CD4-positive, alpha-beta T cell (primary cell): ENCODE measurements around the gene OSBPL10. TPM values are rescaled to one million over a fixed set of nuclear protein-coding genes. Genes with fewer than 3 reads are reported as not detected.

Experiments used
- ATAC-seq: fragments of 200-7000 bp; cut with Tn5 transposase; one replicate; pipeline ENCODE4 v1.10.0; 2022; ENCODE audit warnings: mild to moderate bottlenecking; ENCODE audit not compliant: poor library complexity
- CTCF ChIA-PET: fragments of 350-600 bp; sonication (Branson Sonifier 250); formaldehyde crosslinking; loops from one replicate; lab custom pipeline; 2021; ENCODE audit warnings: antibody characterized with exemption, inconsistent platforms; lab: Charles Lee
- POLR2A ChIA-PET: fragments of 350-600 bp; sonication (Branson Sonifier 250); formaldehyde crosslinking; loops from one replicate; lab custom pipeline; 2021; ENCODE audit warnings: antibody characterized with exemption, inconsistent platforms; lab: Charles Lee
- DNase-seq, 14 experiments: peaks; one replicate each; pipeline ENCODE4 v3.0.0-alpha.2; 2013 to 2020; ENCODE audit warnings: mixed read lengths in 2 of 14
- H3K27ac ChIP-seq, 2 donors: one replicate each; pipeline versions ENCODE4 v1.5.1 to v1.7.0; 2013; ENCODE audit warnings: low read length in 2 of 2, low read depth in 1 of 2, mild to moderate bottlenecking in 1 of 2
- H3K27me3 ChIP-seq, 2 experiments: 1 replicate in 1 of 2; 2 replicates in 1 of 2; pipeline versions ENCODE4 v1.6.1 to v1.7.0; 2013; ENCODE audit warnings: low read length in 2 of 2, control low read depth in 1 of 2, mild to moderate bottlenecking in 1 of 2, moderate library complexity in 1 of 2; ENCODE audit not compliant: insufficient read depth in 2 of 2, control insufficient read depth in 1 of 2
- H3K36me3 ChIP-seq: one replicate; pipeline ENCODE4 v1.6.1; 2013; ENCODE audit warnings: low read length, control low read depth; ENCODE audit not compliant: insufficient read depth
- H3K4me1 ChIP-seq: one replicate; pipeline ENCODE4 v1.6.1; 2013; ENCODE audit warnings: low read length, control low read depth; ENCODE audit not compliant: insufficient read depth
- H3K4me3 ChIP-seq: one replicate; pipeline ENCODE4 v1.5.1; 2013; ENCODE audit warnings: mild to moderate bottlenecking, low read length, moderate library complexity
- H3K9me3 ChIP-seq, 2 experiments: 1 replicate in 1 of 2; 2 replicates in 1 of 2; pipeline versions ENCODE4 v1.6.1 to v1.7.0; 2013; ENCODE audit warnings: low read length in 2 of 2, mild to moderate bottlenecking in 2 of 2, control low read depth in 1 of 2, moderate library complexity in 1 of 2; ENCODE audit not compliant: control insufficient read depth in 1 of 2, insufficient read depth in 1 of 2
- H3K27ac Mint-ChIP-seq: one replicate; pipeline ENCODE4 v1.8.0; 2020; ENCODE audit warnings: mixed read lengths
- H3K27me3 Mint-ChIP-seq: one replicate; pipeline ENCODE4 v1.8.0; 2021; ENCODE audit warnings: mixed read lengths
- H3K36me3 Mint-ChIP-seq: one replicate; pipeline ENCODE4 v1.8.0; 2021; ENCODE audit warnings: low read depth, mixed read lengths
- H3K4me1 Mint-ChIP-seq: one replicate; pipeline ENCODE4 v1.8.0; 2021; ENCODE audit warnings: low read depth, mixed read lengths
- H3K4me3 Mint-ChIP-seq: one replicate; pipeline ENCODE4 v1.8.0; 2020; ENCODE audit warnings: mild to moderate bottlenecking, mixed read lengths
- H3K9me3 Mint-ChIP-seq: one replicate; pipeline ENCODE4 v1.8.0; 2020; ENCODE audit warnings: mixed read lengths
- intact Hi-C, 2 experiments: fragments of 100-400 bp; cut with DNase I in 1 of 2; cut with micrococcal nuclease in 1 of 2; formaldehyde crosslinking; loops; one replicate each; pipeline versions ENCODE4 v1.15.1 to v1.9.0; 2023 to 2025; cut with DNase I, micrococcal nuclease
- total RNA-seq, 174 experiments: library from RNA in 2 of 174; stranded (reverse) in 2 of 174; gene quantifications; one replicate each; pipeline ENCODE4 v1.2.3 and lab custom pipeline; 2021 to 2026
- TF ChIP-seq, protein P1 (sequence below): fragments of 200-600 bp; IDR thresholded peaks from one replicate; pipeline ENCODE4 v1.8.0; 2022; ENCODE audit warnings: antibody characterized with exemption, mild to moderate bottlenecking

OSBPL10 gene
- total RNA-seq, 2 experiments from 2014 or later = not detected

DNA sequence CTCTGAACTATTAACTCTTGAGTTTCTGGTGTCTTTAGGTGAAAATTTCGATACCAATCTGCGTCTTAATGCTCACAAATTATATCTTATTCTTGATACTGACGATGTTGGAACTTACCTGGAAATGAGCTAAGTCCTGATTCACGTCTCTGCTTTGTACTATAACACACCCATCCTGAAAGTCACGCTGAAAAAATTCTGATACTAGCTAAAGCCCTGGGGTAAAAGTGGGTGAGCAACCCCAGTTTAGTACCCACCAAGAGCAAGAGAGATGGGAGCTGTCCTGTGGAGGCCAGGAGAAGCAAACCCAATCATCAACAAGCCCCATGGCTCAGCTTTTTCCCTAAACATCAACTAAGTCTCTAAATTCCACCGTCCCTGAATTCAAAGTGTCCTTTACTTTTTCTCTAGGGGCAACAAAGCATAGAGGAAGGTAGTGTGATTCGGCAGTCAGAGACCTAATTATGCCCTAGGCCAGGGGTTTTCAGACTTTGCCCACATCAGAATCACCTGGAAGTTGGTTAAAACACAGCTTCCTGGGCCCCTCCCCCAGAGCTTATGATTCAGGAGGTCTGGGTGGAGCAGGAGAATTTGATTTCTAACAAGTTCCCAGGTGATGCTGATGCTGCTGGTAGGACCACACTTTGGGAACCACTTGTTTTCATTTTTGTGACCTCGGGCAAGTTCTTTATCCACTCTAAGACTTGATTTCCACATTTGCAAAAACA, 90.2 kb downstream of the OSBPL10 start:
- intact Hi-C loops = no loop called here
- Histone ChIP-seq H3K36me3 (no peaks in the 10 kb centered on the region), H3K4me1 (no peaks in the 10 kb centered on the region), H3K27ac (no peak overlapping the region), H3K9me3 (peaks cover 0 to 4% of the 10 kb centered on the region in 2 experiments), H3K27me3 (peaks cover 0 to 3% of the 10 kb centered on the region in 2 experiments), H3K4me3 (no peak overlapping the region)
- DNase-seq = no peak
- H3K9me3 Mint-ChIP-seq = no peaks in the 10 kb centered on the region
- no peaks in the 10 kb centered on the region for H3K27me3 Mint-ChIP-seq
- H3K4me3 Mint-ChIP-seq = no peak overlapping the region
- no peaks in the 10 kb centered on the region for H3K36me3 Mint-ChIP-seq
- TF ChIP-seq, protein P1, sequence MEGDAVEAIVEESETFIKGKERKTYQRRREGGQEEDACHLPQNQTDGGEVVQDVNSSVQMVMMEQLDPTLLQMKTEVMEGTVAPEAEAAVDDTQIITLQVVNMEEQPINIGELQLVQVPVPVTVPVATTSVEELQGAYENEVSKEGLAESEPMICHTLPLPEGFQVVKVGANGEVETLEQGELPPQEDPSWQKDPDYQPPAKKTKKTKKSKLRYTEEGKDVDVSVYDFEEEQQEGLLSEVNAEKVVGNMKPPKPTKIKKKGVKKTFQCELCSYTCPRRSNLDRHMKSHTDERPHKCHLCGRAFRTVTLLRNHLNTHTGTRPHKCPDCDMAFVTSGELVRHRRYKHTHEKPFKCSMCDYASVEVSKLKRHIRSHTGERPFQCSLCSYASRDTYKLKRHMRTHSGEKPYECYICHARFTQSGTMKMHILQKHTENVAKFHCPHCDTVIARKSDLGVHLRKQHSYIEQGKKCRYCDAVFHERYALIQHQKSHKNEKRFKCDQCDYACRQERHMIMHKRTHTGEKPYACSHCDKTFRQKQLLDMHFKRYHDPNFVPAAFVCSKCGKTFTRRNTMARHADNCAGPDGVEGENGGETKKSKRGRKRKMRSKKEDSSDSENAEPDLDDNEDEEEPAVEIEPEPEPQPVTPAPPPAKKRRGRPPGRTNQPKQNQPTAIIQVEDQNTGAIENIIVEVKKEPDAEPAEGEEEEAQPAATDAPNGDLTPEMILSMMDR = no peak
- CTCF ChIA-PET = no interaction called here
- POLR2A ChIA-PET = no interaction called here
- no peaks in the 10 kb centered on the region for H3K4me1 Mint-ChIP-seq
- H3K27ac Mint-ChIP-seq = no peak overlapping the region
- no peak for ATAC-seq

DNA sequence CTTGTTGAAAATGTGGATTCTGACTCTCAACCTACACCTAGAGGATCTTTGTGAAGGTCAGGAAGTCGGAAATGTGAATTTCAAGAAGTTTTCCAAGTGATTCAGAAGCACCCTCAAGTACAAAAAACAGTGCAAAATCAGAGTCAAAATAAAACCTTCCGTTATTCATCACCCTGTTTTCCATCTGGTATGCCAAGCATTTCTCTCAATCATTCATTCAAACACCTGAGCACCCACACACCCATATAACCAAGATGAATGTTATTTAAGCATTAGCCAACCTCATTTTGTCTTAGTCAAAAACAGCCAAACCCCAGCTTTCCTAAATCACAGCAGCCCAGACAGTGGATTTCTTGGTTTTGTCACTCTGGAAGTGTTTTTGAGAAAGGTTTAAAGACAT, 91.1 kb downstream of the OSBPL10 start:
- Mint-ChIP-seq H3K4me1 (no peaks in the 10 kb centered on the region), H3K27me3 (no peaks in the 10 kb centered on the region), H3K9me3 (no peaks in the 10 kb centered on the region), H3K27ac (no peak overlapping the region), H3K4me3 (no peak overlapping the region), H3K36me3 (no peaks in the 10 kb centered on the region)
- Histone ChIP-seq H3K4me3 (no peak overlapping the region), H3K36me3 (no peaks in the 10 kb centered on the region), H3K4me1 (no peaks in the 10 kb centered on the region), H3K27me3 (peaks cover 0 to 3% of the 10 kb centered on the region in 2 experiments), H3K9me3 (peaks cover 0 to 4% of the 10 kb centered on the region in 2 experiments), H3K27ac (no peak overlapping the region)
- intact Hi-C loops = no loop called here
- TF ChIP-seq, protein P1 = no peak
- CTCF ChIA-PET = no interaction called here
- POLR2A ChIA-PET = no interaction called here
- ATAC-seq = no peak
- no peak for DNase-seq

DNA sequence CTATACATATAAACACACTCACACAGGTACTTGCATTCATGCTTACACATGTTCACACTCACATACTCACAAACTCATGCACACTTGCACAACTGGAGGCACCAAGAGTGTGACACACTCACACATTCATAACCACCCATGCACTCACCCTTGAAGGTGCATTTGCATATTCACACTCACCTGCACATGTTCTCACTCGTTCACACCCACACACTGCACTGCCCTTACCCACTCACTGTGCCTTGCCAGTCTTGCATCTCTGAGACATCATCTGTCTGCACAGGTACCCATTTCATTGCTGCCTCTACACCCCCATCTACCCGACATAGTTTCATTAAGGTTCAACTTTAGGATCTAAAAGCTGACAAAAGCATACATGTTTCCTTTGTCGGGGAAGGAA, 95.8 kb downstream of the OSBPL10 start:
- Mint-ChIP-seq H3K36me3 (no peaks in the 10 kb centered on the region), H3K9me3 (no peaks in the 10 kb centered on the region), H3K27ac (no peak overlapping the region), H3K27me3 (no peaks in the 10 kb centered on the region), H3K4me3 (no peak overlapping the region), H3K4me1 (no peaks in the 10 kb centered on the region)
- ChIA-PET POLR2A (no interaction called here), CTCF (no interaction called here)
- ATAC-seq (no peak), DNase-seq (no peak)
- peaks cover 0 to 3% of the 10 kb centered on the region in 2 experiments for H3K27me3 ChIP-seq
- no peak overlapping the region for H3K27ac ChIP-seq
- H3K4me1 ChIP-seq = no peaks in the 10 kb centered on the region
- no peaks in the 10 kb centered on the region for H3K36me3 ChIP-seq
- H3K9me3 ChIP-seq = no peaks in the 10 kb centered on the region
- intact Hi-C loops = no loop called here
- TF ChIP-seq, protein P1 = no peak
- H3K4me3 ChIP-seq = no peak overlapping the region
